Kidney epithelial cell (primary cell): Measurements from ENCODE around the gene ENPP1. TPM values are rescaled to one million over a fixed set of nuclear protein-coding genes. Genes with fewer than 3 reads are reported as not detected.

Experiments
- DNase-seq: peaks from one replicate; pipeline ENCODE4 v3.0.0-alpha.2; 2010; ENCODE audit warnings: low read depth
- H3K27me3 ChIP-seq: 2 replicates; pipeline ENCODE4 v1.6.0; 2011; ENCODE audit warnings: low read length; ENCODE audit not compliant: control insufficient read depth, insufficient read depth
- H3K36me3 ChIP-seq: 2 replicates; pipeline ENCODE4 v1.5.1; 2011; ENCODE audit warnings: low read length; ENCODE audit not compliant: control insufficient read depth, insufficient read depth
- H3K4me3 ChIP-seq: 2 replicates; pipeline ENCODE4 v1.5.1; 2011; ENCODE audit warnings: low read depth, mild to moderate bottlenecking, control low read depth, low read length
- CTCF ChIP-seq: IDR thresholded peaks from 2 replicates; pipeline ENCODE4 v1.5.1; 2011; ENCODE audit warnings: mild to moderate bottlenecking, moderate library complexity, low read length, control low read depth, inconsistent platforms; ENCODE audit not compliant: insufficient read depth, poor library complexity, severe bottlenecking
- total RNA-seq: library from RNA; depleted of rRNA; stranded (reverse); fragments of >200 nt; gene quantifications from 2 replicates; pipeline ENCODE4 v1.2.3, GENCODE V29; 2015

Gene ENPP1
- total RNA-seq, 1 donor from 2014 or later: 1.2 TPM

GRCh38 chr6:131916847-131917246 is 109.0 kb downstream of the ENPP1 start:
- TF ChIP-seq CTCF: no peak
- Histone ChIP-seq H3K4me3 (no peak overlapping the region), H3K27me3 (no peaks in the 10 kb centered on the region), H3K36me3 (no peaks in the 10 kb centered on the region)
- DNase-seq: no peak

DNA sequence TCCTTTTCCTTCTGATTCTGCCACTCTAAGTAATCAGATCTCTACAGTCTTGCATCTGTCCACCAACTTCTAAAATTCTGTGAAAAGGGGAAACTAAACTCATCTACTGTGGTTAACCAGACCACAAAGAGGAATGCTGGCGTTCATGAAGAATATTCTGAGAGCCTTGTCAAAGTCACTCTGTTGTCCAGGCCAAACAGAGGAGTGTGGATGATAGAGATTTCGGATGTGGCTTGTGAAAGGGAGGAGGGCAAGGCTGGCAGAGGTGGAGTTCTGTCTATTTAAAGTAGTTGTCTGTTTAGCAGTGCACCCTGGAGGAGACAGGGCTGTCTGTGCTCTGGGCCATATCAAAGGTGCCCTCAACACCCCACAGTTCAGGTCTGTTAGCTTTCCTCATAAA is 109.5 kb downstream of the ENPP1 start:
- no peak for TF ChIP-seq CTCF
- Histone ChIP-seq H3K4me3 (no peak overlapping the region), H3K36me3 (no peaks in the 10 kb centered on the region), H3K27me3 (no peaks in the 10 kb centered on the region)
- DNase-seq: no peak

DNA sequence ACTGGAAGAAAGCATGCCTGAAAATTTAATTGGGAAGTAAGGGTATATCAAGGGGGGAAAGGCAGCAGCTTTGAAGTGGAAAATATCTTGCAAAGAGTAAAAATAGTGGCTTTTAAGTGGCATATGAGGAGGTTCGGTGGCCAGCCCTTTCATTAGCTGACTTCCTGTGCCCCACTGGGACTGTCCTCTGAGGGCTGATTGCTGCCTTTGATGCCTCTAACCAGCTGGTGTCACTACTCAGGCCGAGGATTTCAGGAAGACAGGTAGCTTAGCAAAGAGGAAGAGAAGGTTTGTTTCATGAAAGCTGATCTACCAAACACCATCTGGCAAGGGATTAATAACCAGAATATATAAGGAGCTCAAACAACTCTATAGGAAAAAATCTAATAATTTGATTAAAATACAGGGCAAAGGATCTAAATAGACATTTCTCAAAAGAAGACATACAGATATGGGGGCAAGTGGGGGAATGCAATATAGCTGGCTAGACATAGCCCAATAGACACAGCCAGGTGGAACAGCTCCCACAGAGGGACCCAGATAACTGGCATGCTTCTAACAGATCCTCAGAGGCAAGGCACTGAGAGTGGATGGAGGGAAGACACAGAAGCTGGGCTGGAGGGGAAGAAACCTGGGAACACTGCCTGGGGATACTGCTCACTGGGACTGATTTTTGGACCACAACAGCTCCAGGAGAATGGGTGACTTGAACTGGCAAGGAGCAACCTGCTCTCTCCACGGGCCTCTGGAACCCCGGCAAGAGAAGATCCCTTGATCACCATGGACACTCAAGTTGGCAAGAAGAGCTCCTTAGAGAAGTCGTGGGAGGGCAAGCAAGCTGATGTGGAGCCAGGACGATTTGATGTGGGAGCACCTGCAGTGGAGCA is 110.2 kb downstream of the ENPP1 start:
- no peaks in the 10 kb centered on the region for H3K36me3 ChIP-seq

DNA sequence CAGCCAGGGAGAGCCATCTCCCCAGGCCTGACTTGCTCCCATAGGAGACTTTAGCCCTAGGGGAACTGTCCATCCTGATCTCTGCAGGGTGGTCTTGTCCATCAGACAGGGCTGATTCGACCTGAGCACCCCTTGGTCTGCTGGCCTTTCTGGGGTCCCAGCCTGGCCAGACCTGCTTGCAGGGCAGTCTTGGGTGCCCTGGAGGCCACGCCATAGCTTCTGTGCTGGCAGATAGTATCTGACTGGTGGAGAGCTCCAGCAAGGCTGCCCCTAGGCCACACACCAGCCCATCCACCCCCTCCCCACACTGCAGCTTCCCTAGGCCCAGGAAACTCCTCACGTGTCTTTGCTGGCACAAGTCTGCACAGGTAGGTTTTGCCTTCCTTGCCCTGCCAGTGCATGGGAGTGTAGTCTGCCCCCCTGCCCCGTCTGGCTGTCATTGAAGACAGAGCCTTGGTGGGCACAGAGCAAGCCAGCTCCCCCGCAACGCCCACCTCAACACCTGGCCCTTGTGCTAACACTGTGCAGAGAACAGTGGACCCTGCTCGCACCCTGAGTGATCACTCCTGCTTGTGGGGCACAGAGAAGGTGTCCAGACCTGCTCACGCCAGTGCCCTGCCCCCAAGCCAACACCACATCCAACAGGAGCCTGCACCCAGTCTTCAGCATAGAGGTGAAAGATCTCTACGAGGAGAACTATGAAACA is 111.0 kb downstream of the ENPP1 start:
- Histone ChIP-seq H3K4me3 (no peak overlapping the region), H3K27me3 (no peaks in the 10 kb centered on the region), H3K36me3 (no peaks in the 10 kb centered on the region)
- TF ChIP-seq CTCF: no peak
- DNase-seq: no peak

More for the DNA sequence above, 110.2 kb downstream of the ENPP1 start:
- H3K4me3 ChIP-seq: no peak overlapping the region
- DNase-seq: no peak
- H3K27me3 ChIP-seq: no peaks in the 10 kb centered on the region
- TF ChIP-seq CTCF: no peak

DNA sequence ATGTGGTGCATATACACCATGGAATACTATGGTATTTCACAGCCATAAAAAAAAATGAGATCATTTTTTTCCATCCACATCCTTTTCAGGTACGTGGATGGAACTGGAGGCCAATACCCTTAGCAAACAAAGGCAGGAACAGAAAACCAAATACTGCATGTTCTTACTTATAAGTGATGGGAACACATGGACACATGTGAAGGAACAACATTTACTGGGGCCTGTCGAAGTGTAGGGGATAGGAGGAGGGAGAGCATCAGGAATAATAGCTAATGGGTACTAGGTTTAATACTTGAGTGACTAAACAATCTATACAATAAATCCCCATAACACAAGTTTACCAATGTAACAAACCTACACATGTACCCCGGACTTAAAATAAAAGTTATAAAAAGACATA is 112.8 kb downstream of the ENPP1 start:
- no peak for DNase-seq
- Histone ChIP-seq H3K27me3 (no peaks in the 10 kb centered on the region), H3K36me3 (no peaks in the 10 kb centered on the region), H3K4me3 (no peak overlapping the region)
- no peak for TF ChIP-seq CTCF
